Caco-2 (cell line): ENCODE data around the gene PSD. TPM values are rescaled to one million over a fixed set of nuclear protein-coding genes. Genes with fewer than 3 reads are reported as not detected.

Experiments
- BruUV-seq: library from RNA; stranded (reverse); fragments of 400-500 nt; replicated peaks from 2 replicates; lab custom pipeline; 2021; lab: Mats Ljungman, UMichigan
- CTCF ChIA-PET: fragments of 300-600 bp; sonication (Branson Sonifier 250); formaldehyde crosslinking; loops from one replicate; lab custom pipeline; 2022; ENCODE audit warnings: antibody characterized with exemption; lab: Charles Lee
- POLR2A ChIA-PET: fragments of 300-600 bp; sonication (Branson Sonifier 250); formaldehyde crosslinking; loops from one replicate; lab custom pipeline; 2022; ENCODE audit warnings: antibody characterized with exemption; lab: Charles Lee
- DNase-seq, 2 experiments: peaks; one replicate each; pipeline versions ENCODE4 v3.0.0 to v3.0.0-alpha.2; 2020 to 2022
- H3K27me3 ChIP-seq: replicated peaks from 2 replicates; pipeline ENCODE4 v1.6.0; 2011; ENCODE audit warnings: low read length; ENCODE audit not compliant: control insufficient read depth, insufficient read depth
- H3K36me3 ChIP-seq: 2 replicates; pipeline ENCODE4 v1.5.1; 2011; ENCODE audit warnings: low read length; ENCODE audit not compliant: control insufficient read depth, insufficient read depth
- H3K4me1 ChIP-seq: fragments of 250-450 bp; sonication (Bioruptor Pico); 2 replicates; pipeline ENCODE4 v1.5.1; 2020; ENCODE audit warnings: mild to moderate bottlenecking
- H3K4me3 ChIP-seq: 2 replicates; pipeline ENCODE4 v1.5.1; 2011; ENCODE audit warnings: low read depth, mild to moderate bottlenecking, control low read depth, low read length
- H3K9me3 ChIP-seq: fragments of 250-450 bp; sonication (Bioruptor Pico); 2 replicates; pipeline ENCODE4 v1.5.1; 2020; ENCODE audit warnings: mild to moderate bottlenecking, moderate library complexity
- H3K27ac Mint-ChIP-seq: one replicate; pipeline ENCODE4 v1.8.0; 2022; ENCODE audit warnings: mixed read lengths; ENCODE audit not compliant: unreplicated experiment
- H3K27me3 Mint-ChIP-seq: one replicate; pipeline ENCODE4 v1.8.0; 2022; ENCODE audit warnings: mixed read lengths; ENCODE audit not compliant: insufficient read depth, unreplicated experiment
- H3K36me3 Mint-ChIP-seq: one replicate; pipeline ENCODE4 v1.8.0; 2022; ENCODE audit warnings: mild to moderate bottlenecking, mixed read lengths; ENCODE audit not compliant: insufficient read depth, unreplicated experiment
- H3K4me1 Mint-ChIP-seq: one replicate; pipeline ENCODE4 v1.8.0; 2022; ENCODE audit warnings: low read depth, mixed read lengths; ENCODE audit not compliant: unreplicated experiment
- H3K4me3 Mint-ChIP-seq: one replicate; pipeline ENCODE4 v1.8.0; 2022; ENCODE audit warnings: mild to moderate bottlenecking, moderate library complexity, mixed read lengths; ENCODE audit not compliant: unreplicated experiment
- H3K9me3 Mint-ChIP-seq: one replicate; pipeline ENCODE4 v1.8.0; 2022; ENCODE audit warnings: mixed read lengths; ENCODE audit not compliant: unreplicated experiment
- intact Hi-C: fragments of 100-400 bp; cut with micrococcal nuclease; formaldehyde crosslinking; loops from one replicate; pipeline ENCODE4 v1.10.0; 2022; ENCODE audit not compliant: unreplicated experiment
- total RNA-seq: library from RNA; stranded (reverse); gene quantifications from 2 replicates; pipeline ENCODE4 v1.2.3, GENCODE V29; 2022
- TF ChIP-seq, protein P1 (sequence below), 2 experiments: fragments of 200-600 bp in 1 of 2; IDR thresholded peaks; 1 replicate in 1 of 2; 2 replicates in 1 of 2; pipeline versions ENCODE4 v1.5.1 to v1.8.0; 2011 to 2022; ENCODE audit warnings: antibody characterized with exemption in 1 of 2, control low read depth in 1 of 2, inconsistent platforms in 1 of 2, low read depth in 1 of 2, low read length in 1 of 2, mild to moderate bottlenecking in 1 of 2, moderate library complexity in 1 of 2; ENCODE audit not compliant: insufficient read depth in 1 of 2, severe bottlenecking in 1 of 2, unreplicated experiment in 1 of 2

The PSD gene
- total RNA-seq, 1 experiment from 2014 or later = 2.8 TPM

DNA sequence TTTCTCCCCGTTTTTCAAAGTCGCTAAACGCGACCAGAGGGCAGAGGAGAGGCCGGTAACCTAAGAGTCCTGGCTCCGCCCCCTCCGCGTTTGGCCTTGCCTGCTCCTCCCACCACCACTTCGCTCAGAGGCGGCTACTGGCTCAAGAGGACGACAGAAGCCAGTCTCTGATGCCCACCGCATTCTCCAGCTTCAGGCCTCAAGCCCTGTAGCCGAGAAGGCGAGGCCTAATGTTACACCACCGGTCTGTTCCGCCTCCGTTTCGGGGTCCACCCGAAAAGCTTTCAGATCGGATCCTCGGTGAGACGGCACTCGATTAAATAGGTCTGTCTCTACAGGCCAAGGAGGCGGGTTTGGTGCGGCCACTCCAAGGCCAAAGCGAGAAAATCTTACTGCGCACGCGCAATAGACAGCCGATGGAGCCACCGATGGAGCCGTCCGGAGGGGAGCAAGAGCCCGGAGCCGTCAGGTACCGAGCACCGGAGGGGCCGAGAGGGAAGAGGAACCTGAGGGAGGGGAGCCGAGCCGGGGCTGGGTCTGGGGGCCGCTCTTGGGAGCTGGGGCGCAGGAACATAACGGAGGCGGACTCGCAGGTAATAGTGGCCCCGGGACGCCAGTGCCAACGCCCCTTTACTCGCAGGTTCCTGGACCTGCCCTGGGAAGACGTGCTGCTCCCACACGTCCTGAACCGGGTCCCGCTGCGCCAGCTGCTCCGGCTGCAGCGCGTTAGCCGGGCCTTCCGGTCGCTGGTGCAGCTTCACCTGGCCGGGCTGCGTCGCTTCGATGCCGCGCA is 2.3 kb upstream of the PSD start, which contains the start of gene FBXL15:
FBXL15 (plus strand) TSS at position 123 of the 793 bp plus-strand sequence; CDS start at position 417, 294 bp downstream.
- POLR2A ChIA-PET = interaction anchor here (0.6 to 1.7 kb wide), 3 partner anchors 11 to 58 kb away, joined by 3 to 8 read pairs (median 6); partner anchors contain the start of gene CUEDC2
- Histone ChIP-seq H3K9me3 (no peaks in the 10 kb centered on the region), H3K27me3 (no peaks in the 10 kb centered on the region), H3K4me1 (peaks cover 9% of the 10 kb centered on the region; the same call in 1 of the 2 replicates), H3K4me3 (peak within 1 kb of the TSS; percentile 83), H3K36me3 (0 out of 2 replicates have a peak, but pooled peaks cover 1% of the 10 kb centered on the region)
- peak within 1 kb of the TSS; percentile 97 for H3K27ac Mint-ChIP-seq
- no peaks in the 10 kb centered on the region for H3K9me3 Mint-ChIP-seq
- peaks cover 7% of the 10 kb centered on the region for H3K4me1 Mint-ChIP-seq
- BruUV-seq = no TSS peak
- H3K4me3 Mint-ChIP-seq = peak within 1 kb of the TSS; percentile 99
- intact Hi-C loops = loop anchor here (2.0 to 5.0 kb wide), 2 partner anchors 40 to 161 kb away; no protein-coding TSS in a partner anchor
- H3K36me3 Mint-ChIP-seq = peaks cover 33% of the 10 kb centered on the region
- DNase-seq = peak; percentile 97
- TF ChIP-seq, protein P1, sequence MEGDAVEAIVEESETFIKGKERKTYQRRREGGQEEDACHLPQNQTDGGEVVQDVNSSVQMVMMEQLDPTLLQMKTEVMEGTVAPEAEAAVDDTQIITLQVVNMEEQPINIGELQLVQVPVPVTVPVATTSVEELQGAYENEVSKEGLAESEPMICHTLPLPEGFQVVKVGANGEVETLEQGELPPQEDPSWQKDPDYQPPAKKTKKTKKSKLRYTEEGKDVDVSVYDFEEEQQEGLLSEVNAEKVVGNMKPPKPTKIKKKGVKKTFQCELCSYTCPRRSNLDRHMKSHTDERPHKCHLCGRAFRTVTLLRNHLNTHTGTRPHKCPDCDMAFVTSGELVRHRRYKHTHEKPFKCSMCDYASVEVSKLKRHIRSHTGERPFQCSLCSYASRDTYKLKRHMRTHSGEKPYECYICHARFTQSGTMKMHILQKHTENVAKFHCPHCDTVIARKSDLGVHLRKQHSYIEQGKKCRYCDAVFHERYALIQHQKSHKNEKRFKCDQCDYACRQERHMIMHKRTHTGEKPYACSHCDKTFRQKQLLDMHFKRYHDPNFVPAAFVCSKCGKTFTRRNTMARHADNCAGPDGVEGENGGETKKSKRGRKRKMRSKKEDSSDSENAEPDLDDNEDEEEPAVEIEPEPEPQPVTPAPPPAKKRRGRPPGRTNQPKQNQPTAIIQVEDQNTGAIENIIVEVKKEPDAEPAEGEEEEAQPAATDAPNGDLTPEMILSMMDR (IDR thresholded peaks at IDR 0.05; ENCODE audit: insufficient read depth in 1 of 2, low read depth in 1 of 2, low read length in 1 of 2, severe bottlenecking in 1 of 2, unreplicated experiment in 1 of 2) = no peak
- no peaks in the 10 kb centered on the region for H3K27me3 Mint-ChIP-seq
- CTCF ChIA-PET = interaction anchor here (0.6 to 5.3 kb wide), 14 partner anchors 11 to 370 kb away, joined by 3 to 37 read pairs (median 5); partner anchors contain the start of genes CUEDC2, ELOVL3 and NFKB2

DNA sequence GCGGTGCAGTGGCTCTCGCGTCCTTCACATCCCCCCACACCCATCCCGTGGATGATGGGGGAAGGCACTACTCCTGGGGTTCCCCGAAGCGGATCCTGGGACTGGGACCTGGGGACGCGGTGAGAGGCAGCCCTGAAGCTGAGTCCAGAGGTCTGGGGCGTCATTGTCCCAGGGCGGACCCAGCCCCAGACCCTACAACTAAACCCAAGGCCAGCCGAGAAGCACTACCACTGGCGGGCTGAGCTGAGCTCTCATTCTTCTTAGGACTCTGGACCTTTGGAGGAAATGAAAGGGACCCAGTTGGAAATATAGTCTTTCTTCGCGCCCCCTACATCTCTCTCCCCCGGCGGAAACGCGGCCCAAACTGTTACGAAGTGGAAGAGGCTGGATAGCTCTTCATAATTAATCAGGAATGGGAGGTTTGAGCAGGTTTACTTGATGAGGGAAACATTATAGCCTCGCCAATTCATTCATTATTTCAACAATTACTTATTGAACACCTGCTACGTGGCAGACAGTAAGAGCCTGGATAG is 1.7 kb upstream of the PSD start:
- TSS peak; percentile 26 for BruUV-seq
- Mint-ChIP-seq H3K4me1 (peaks cover 7% of the 10 kb centered on the region), H3K27me3 (no peaks in the 10 kb centered on the region), H3K27ac (peak overlapping the region; percentile 97), H3K9me3 (no peaks in the 10 kb centered on the region), H3K4me3 (peak overlapping the region; percentile 99), H3K36me3 (peaks cover 33% of the 10 kb centered on the region)
- H3K4me3 ChIP-seq = peak overlapping the region; percentile 83
- intact Hi-C loops = loop anchor here (2.0 to 5.0 kb wide), 2 partner anchors 41 to 162 kb away; no protein-coding TSS in a partner anchor
- H3K4me1 ChIP-seq = peaks cover 9% of the 10 kb centered on the region; the same call in 1 of the 2 replicates
- POLR2A ChIA-PET = interaction anchor here (1.4 kb wide), 1 partner anchor 12 kb away, joined by 6 read pairs; the partner anchor contains the start of gene CUEDC2
- H3K27me3 ChIP-seq = no peaks in the 10 kb centered on the region
- CTCF ChIA-PET = interaction anchor here (1.0 to 5.3 kb wide), 7 partner anchors 12 to 251 kb away, joined by 3 to 37 read pairs (median 4); partner anchors contain the start of genes CUEDC2 and NFKB2
- no peak for DNase-seq
- 0 out of 2 replicates have a peak, but pooled peaks cover 1% of the 10 kb centered on the region for H3K36me3 ChIP-seq
- no peaks in the 10 kb centered on the region for H3K9me3 ChIP-seq
- TF ChIP-seq, protein P1 (IDR thresholded peaks at IDR 0.05; ENCODE audit: insufficient read depth in 1 of 2, low read depth in 1 of 2, low read length in 1 of 2, severe bottlenecking in 1 of 2, unreplicated experiment in 1 of 2) = no peak
